Stimulated activated CD4-positive, alpha-beta T cell treated with anti-CD3 and anti-CD28 coated beads, Interleukin-4, amount 100 ng/mL, for 24 hours (primary cell): ENCODE measurements around the gene DDX43.
A peak's percentile ranks its signal among the peaks of the same experiment; 100 is the strongest.
"Not testable (repeated sequence)": the region's sequence is repeated elsewhere in the genome, so short reads cannot be mapped to it uniquely, and the experiment has no call there.

Experiments
- DNase-seq: peaks from one replicate; pipeline ENCODE4 v3.0.0-alpha.2; 2020

The DDX43 gene

GRCh38 chr6:73394577-73395354, at the start of gene DDX43:
Gene DDX43, plus strand, starts transcription at chr6:73394828. Its CDS starts 78 bp downstream, at chr6:73394906.
- peak; percentile 17 for DNase-seq

- no peak for DNase-seq
Observed at GRCh38 chr6:73348550-73349204, 46.0 kb upstream of the DDX43 start.

- no peak for DNase-seq
Observed at GRCh38 chr6:73349311-73349710, 45.3 kb upstream of the DDX43 start.

GRCh38 chr6:73353636-73354593, 40.7 kb upstream of the DDX43 start, which contains the start of gene DPPA5:
Gene DPPA5, minus strand, starts transcription at chr6:73354276. Its CDS starts 51 bp downstream, at chr6:73354225.
- DNase-seq, result no peak

- no peak for DNase-seq
Observed at GRCh38 chr6:73362358-73362757, 32.3 kb upstream of the DDX43 start, which contains the start of gene KHDC3L. Gene KHDC3L, plus strand, starts transcription at chr6:73362658. Its CDS starts 72 bp downstream, at chr6:73362730.

- no peak for DNase-seq
Observed at GRCh38 chr6:73362869-73363536, 31.6 kb upstream of the DDX43 start.

DNA sequence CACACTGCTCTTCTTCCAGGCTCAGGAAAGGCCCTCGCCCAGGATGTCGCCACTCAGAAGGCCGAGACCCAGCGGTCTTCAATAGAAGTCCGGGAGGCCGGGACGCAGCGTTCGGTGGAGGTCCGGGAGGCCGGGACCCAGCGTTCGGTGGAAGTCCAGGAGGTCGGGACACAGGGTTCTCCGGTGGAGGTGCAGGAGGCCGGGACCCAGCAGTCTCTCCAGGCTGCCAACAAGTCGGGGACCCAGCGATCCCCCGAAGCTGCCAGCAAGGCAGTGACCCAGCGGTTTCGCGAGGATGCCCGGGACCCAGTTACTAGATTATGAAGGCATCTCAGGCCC, 31.1 kb upstream of the DDX43 start:
- no peak for DNase-seq

GRCh38 chr6:73364121-73364520, 30.5 kb upstream of the DDX43 start:
- DNase-seq, result no peak

DNA sequence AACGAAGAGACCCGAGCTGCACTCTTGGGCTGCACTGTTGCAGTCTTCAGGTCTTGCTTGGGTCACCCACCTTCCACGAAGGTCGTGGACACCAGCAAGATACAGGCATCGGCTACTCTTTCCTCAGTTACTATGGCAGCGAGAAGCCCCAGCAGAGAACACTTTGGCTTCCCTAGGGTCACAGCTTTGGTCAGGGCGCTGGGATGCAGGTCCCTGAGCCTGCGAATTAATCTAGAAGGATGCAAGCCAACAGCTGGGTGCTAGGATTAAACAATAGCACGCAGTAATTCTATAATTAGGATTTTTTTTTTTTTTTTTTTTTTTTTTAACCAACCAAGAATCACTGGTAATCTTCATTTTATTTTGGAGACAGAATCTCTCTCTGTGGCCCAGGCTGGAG, 30.1 kb upstream of the DDX43 start:
- no peak for DNase-seq

DNA sequence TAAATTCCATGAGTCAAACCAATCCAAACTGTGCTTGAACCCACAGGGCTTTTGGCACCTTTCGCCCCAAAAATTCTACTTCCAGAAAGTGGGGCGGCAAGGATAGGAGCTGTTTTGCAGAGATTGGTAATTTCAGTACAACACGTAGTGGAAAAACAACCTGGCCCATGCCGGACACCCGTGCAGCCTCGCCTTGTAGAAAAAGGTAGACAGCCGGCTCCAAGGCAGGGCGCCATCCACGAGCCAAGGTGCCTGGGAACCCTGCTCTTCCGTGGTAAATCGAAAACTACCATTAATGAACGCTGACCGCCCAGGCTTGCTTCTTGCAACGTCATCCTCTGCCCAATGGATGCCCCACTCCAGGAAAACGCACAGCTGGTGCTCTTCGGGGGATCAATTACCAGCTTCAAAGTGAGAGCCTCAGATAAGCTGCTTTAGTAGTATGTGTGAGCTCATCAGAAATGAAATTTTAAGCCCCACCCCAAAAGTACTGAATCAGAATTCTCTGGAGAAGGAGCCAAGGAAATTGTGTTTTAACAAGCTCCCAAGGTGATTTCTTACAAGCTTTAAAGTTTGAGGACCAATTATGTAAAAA, 26.8 kb upstream of the DDX43 start:
- DNase-seq, result no peak

- DNase-seq, result no peak
Observed at GRCh38 chr6:73368675-73369074, 26.0 kb upstream of the DDX43 start.

- no peak for DNase-seq
Observed at GRCh38 chr6:73369157-73369556, 25.5 kb upstream of the DDX43 start.

- no peak for DNase-seq
Observed at GRCh38 chr6:73369563-73369962, 25.1 kb upstream of the DDX43 start, which contains the start of gene OOEP. Gene OOEP, minus strand, starts transcription at chr6:73369897. Its CDS starts 105 bp downstream, at chr6:73369792.

DNA sequence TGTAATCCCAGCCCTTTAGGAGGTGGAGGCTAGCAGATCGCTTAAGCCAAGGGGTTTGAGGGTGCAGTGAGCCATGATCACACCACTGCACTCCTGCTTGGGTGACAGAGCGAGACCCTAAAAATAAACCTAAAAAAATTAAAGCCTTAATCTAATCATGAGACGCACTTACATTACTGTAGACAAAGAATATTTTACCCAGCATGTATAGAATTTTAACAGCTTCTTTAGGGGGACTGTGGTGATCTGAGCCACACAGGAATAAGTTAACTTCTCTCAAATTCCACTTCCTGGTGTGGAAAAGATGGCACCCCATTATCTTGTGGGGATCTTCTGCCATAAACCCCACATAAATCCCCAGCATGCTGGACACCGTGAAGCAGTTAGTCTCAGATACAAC, 22.6 kb upstream of the DDX43 start:
- DNase-seq, result no peak

GRCh38 chr6:73372516-73372915, 22.1 kb upstream of the DDX43 start:
- no peak for DNase-seq

DNA sequence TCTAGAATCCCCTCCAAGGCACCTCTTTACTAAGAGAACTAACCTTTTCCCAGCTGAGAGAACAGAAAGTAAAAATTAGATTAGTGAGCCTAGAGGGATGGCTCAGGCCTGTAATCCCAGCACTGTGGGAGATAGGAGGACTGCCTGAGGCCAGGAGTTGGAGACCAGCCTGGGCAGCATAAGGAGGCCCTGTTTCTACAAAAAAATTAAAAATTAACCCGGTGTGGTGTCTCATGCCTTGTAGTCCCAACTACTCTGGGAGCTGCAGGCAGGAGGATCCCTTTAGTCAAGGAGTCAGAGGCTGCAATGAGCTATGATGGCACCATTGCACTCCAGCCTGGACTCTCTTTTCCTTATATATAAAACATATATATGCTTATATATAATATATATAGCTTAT, 19.4 kb upstream of the DDX43 start:
- DNase-seq, result no peak

DNA sequence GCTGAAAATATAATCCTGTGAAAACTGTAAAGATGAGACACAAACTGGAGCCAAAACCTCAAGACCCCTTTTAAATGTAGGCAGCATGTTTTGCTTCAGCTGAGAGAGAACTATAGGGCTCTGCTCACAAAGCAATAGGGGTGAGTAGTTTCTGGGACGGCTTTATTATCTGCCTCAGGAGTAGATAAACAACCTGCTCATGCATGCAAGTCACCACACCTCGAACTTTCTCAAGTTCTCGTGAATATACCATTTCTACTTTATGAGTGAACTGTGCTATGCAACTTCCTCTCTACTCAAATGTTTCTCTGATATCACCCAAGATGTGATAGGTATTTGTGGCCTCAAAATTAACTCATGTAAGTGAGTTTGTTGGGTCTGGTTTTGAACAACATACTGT, 17.4 kb upstream of the DDX43 start:
- DNase-seq, result no peak

DNA sequence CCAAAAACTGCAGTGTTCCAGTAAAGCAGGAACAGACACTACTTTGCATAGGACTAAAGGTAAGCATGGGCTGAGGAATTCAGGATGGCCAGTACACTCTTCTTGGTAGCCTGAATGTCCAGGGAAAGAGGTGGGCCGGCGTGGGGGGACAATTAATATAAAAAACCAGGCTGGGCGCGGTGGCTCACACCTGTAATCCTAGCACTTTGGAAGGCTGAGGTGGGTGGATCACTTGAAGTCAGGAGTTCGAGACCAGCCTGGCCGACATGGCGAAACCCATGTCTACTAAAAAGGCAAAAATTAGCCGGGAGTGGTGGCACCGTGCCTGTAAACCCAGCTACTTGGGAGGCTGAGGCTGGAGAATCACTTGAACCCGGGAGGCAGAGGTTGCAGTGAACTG, 13.1 kb upstream of the DDX43 start:
- DNase-seq, result not testable (repeated sequence)

DNA sequence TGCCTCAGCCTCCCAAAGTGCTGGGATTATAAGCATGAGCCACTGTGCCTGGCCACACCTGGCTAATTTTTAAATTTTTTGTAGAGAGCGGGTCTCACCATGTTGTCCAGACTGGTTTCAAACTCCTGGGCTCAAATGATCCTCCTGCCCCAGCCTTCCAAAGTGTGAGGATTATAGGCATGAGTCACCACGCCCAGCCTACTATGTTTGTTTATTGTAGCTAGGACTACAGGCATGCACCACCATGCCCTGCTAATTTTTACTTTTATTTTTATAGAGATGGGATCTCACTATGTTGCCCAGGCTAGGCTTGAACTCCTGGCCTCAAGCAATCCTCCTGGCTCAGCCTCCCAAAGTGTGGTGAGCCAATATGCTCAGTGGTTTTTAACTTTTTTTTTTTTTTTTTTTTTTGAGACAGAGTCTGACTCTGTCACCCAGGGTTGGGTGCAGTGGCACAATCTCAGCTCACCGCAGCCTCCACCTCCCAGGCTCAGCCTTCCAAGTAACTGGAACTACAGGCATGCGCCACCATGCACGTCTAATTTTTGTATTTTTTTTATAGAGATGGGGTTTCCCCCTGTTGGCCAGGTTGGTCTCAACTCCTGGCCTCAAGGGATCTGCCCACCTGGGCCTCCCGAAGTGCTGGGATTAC, 12.0 kb upstream of the DDX43 start:
- no peak for DNase-seq

- DNase-seq, result no peak
Observed at GRCh38 chr6:73388433-73388799, 6.2 kb upstream of the DDX43 start.

DNA sequence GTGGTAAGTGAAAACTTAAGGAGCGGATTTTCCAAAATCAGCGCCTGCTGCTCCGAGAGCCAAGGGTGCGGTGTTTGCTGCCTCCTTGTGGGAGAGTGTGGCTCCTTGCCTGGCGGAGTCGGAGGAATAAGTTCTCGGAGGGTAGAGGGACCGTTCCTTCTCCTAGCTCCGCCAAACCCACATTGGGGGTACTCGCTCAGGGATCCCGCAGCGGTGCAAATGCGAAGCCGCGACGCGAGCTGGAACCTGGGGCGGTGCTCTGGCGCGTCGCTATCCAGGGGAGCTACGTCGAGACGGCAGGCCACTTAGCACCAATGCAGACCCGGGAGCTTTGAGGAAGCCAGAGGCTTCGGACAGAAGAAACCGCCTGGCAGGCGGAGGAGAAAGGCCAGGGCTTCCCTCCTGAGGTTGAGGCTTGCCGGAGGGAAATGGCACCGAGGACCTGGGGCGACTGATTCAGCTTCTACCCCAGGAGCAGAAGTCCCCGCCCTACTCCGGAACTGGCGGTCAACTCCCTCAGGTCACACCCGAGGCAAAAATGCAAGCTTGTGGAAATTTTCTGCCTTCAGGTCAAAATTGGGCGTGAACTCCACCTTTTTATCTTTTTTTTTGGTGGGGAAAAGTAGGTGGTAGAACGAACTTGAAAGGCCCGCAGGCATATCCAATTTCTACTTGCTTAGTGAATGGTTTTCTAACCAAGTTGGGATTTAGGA, 5.7 kb upstream of the DDX43 start:
- peak; percentile 52 for DNase-seq
